ENCODE measurements around the gene SLC66A3. TPM values are rescaled to one million over a fixed set of nuclear protein-coding genes. Genes with fewer than 3 reads are reported as not detected.
A peak's percentile ranks its signal among the peaks of the same experiment; 100 is the strongest.

Gene SLC66A3
- total and polyA plus RNA-seq, 8 donors, result 12.1 to 55.1 (median 22.9) TPM; not detected in 1

- Histone ChIP-seq H3K27ac (no peak overlapping the region), H3K4me3 (no peak overlapping the region), H3K9me3 (no peaks in the 10 kb centered on the region), H3K36me3 (peaks cover 4 to 39% (median 29%) of the 10 kb centered on the region in 4 donors), H3K27me3 (no peaks in the 10 kb centered on the region), H3K4me1 (no peaks in the 10 kb centered on the region)
- WGBS, 5 donors, result 56 to 66% (median 63%) methylated on average over 5 of the region's 5 CpGs
- TF ChIP-seq POLR2AphosphoS5 (IDR thresholded peaks at IDR 0.05), result no peak
- TF ChIP-seq EP300 (IDR thresholded peaks at IDR 0.05), result no peak
- TF ChIP-seq POLR2A (IDR thresholded peaks at IDR 0.05), result no peak
- no peak for TF ChIP-seq CTCF (IDR thresholded peaks at IDR 0.05)
- DNase-seq, result peak in 1 of 2 donors; percentile 59
- intact Hi-C loops (cut with DNase I; ENCODE audit: low total_unique reads), result no loop called here
Observed at GRCh38 chr2:11177871-11178690, 22.8 kb downstream of the SLC66A3 start.

GRCh38 chr2:11179196-11179595, 23.9 kb downstream of the SLC66A3 start:
- WGBS, 5 donors, result 74 to 81% (median 80%) methylated on average over 4 of the region's 4 CpGs
- intact Hi-C loops (cut with DNase I; ENCODE audit: low total_unique reads), result no loop called here
- DNase-seq, result no peak

GRCh38 chr2:11179899-11180298, 24.6 kb downstream of the SLC66A3 start:
- H3K4me3 ChIP-seq, result no peak overlapping the region
- intact Hi-C loops (cut with DNase I; ENCODE audit: low total_unique reads), result no loop called here
- no peaks in the 10 kb centered on the region for H3K9me3 ChIP-seq
- H3K27ac ChIP-seq, result no peak overlapping the region
- no peaks in the 10 kb centered on the region for H3K27me3 ChIP-seq
- H3K36me3 ChIP-seq, result peaks cover 4 to 49% (median 37%) of the 10 kb centered on the region in 4 donors
- H3K4me1 ChIP-seq, result no peaks in the 10 kb centered on the region
- TF ChIP-seq POLR2A (IDR thresholded peaks at IDR 0.05) (no peak), CTCF (IDR thresholded peaks at IDR 0.05) (no peak), EP300 (IDR thresholded peaks at IDR 0.05) (no peak), POLR2AphosphoS5 (IDR thresholded peaks at IDR 0.05) (no peak)
- no peak for DNase-seq
- WGBS, 5 donors, result 78 to 91% (median 90%) methylated on average over 4 of the region's 4 CpGs

More at GRCh38 chr2:11179196-11179595, 23.9 kb downstream of the SLC66A3 start:
- TF ChIP-seq CTCF (IDR thresholded peaks at IDR 0.05), result no peak
- no peak for TF ChIP-seq EP300 (IDR thresholded peaks at IDR 0.05)
- TF ChIP-seq POLR2AphosphoS5 (IDR thresholded peaks at IDR 0.05), result no peak
- TF ChIP-seq POLR2A (IDR thresholded peaks at IDR 0.05), result no peak
- Histone ChIP-seq H3K36me3 (peaks cover 4 to 47% (median 35%) of the 10 kb centered on the region in 4 donors), H3K4me3 (no peak overlapping the region), H3K9me3 (no peaks in the 10 kb centered on the region), H3K4me1 (no peaks in the 10 kb centered on the region), H3K27me3 (no peaks in the 10 kb centered on the region), H3K27ac (no peak overlapping the region)

GRCh38 chr2:11180653-11181052, 25.4 kb downstream of the SLC66A3 start:
- no peaks in the 10 kb centered on the region for H3K4me1 ChIP-seq
- peaks cover 4 to 55% (median 45%) of the 10 kb centered on the region in 4 donors for H3K36me3 ChIP-seq
- H3K27ac ChIP-seq, result no peak overlapping the region
- WGBS, 5 donors, result 86 to 93% (median 88%) methylated on average over 6 of the region's 6 CpGs
- TF ChIP-seq POLR2A (IDR thresholded peaks at IDR 0.05), result no peak
- no peaks in the 10 kb centered on the region for H3K9me3 ChIP-seq
- no peak for DNase-seq
- H3K27me3 ChIP-seq, result no peaks in the 10 kb centered on the region
- H3K4me3 ChIP-seq, result no peak overlapping the region
- intact Hi-C loops (cut with DNase I; ENCODE audit: low total_unique reads), result no loop called here

GRCh38 chr2:11182951-11183350, 27.7 kb downstream of the SLC66A3 start:
- H3K4me3 ChIP-seq, result no peak overlapping the region
- WGBS, 5 donors, result 93 to 99% (median 96%) methylated on average over 2 of the region's 2 CpGs
- DNase-seq, result no peak
- intact Hi-C loops (cut with DNase I; ENCODE audit: low total_unique reads), result no loop called here
- no peaks in the 10 kb centered on the region for H3K4me1 ChIP-seq
- no peak overlapping the region for H3K27ac ChIP-seq
- no peak for TF ChIP-seq EP300 (IDR thresholded peaks at IDR 0.05)
- TF ChIP-seq POLR2A (IDR thresholded peaks at IDR 0.05), result no peak
- TF ChIP-seq CTCF (IDR thresholded peaks at IDR 0.05), result no peak
- no peak for TF ChIP-seq POLR2AphosphoS5 (IDR thresholded peaks at IDR 0.05)
- H3K27me3 ChIP-seq, result no peaks in the 10 kb centered on the region
- H3K9me3 ChIP-seq, result no peaks in the 10 kb centered on the region
- peaks cover 4 to 64% (median 49%) of the 10 kb centered on the region in 4 donors for H3K36me3 ChIP-seq
